ENCODE measurements around the gene GPR107. TPM values are rescaled to one million over a fixed set of nuclear protein-coding genes. Genes with fewer than 3 reads are reported as not detected.

The GPR107 gene
- total and polyA plus RNA-seq, 12 donors: 8.9 to 45.9 (median 30.8) TPM

DNA sequence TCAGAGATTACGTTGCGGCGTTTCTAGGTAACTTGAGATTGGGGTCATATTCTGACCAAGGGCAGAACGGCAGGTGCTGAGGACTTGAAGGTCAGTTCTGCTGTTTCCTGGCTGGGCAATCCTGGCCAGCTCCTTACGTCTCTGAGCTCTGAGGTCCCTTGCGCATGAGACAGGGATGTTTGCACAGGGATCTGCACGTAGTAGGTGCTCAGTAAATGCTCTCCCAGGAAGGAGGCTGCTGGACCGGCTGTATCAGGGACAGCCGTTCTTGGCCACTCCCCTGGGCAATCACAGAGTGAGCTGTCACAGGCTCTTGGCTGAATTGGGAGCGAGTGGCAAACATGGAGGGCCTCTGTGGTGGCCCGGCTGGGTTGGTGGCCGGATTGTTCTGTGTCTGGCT lies 126.8 kb downstream of the GPR107 start:
- Histone ChIP-seq H3K27me3 (no peaks in the 10 kb centered on the region), H3K4me1 (replicated peaks in 1 of 2) (peaks cover 10 to 30% of the 10 kb centered on the region in 2 donors), H3K9me3 (replicated peaks in 1 of 3) (no peaks in the 10 kb centered on the region), H3K4me3 (no peak overlapping the region), H3K27ac (peak overlapping the region in 1 of 5 donors; percentile 25), H3K36me3 (replicated peaks in 1 of 2) (no peaks in the 10 kb centered on the region)
- DNase-seq: peak in 2 of 7 donors; percentile 17 to 24
- intact Hi-C loops (cut with DNase I): loop anchor here in 1 of 2 donors (10.0 kb wide), 2 partner anchors 54 to 66 kb away; no protein-coding TSS in a partner anchor
- TF ChIP-seq, protein P1, sequence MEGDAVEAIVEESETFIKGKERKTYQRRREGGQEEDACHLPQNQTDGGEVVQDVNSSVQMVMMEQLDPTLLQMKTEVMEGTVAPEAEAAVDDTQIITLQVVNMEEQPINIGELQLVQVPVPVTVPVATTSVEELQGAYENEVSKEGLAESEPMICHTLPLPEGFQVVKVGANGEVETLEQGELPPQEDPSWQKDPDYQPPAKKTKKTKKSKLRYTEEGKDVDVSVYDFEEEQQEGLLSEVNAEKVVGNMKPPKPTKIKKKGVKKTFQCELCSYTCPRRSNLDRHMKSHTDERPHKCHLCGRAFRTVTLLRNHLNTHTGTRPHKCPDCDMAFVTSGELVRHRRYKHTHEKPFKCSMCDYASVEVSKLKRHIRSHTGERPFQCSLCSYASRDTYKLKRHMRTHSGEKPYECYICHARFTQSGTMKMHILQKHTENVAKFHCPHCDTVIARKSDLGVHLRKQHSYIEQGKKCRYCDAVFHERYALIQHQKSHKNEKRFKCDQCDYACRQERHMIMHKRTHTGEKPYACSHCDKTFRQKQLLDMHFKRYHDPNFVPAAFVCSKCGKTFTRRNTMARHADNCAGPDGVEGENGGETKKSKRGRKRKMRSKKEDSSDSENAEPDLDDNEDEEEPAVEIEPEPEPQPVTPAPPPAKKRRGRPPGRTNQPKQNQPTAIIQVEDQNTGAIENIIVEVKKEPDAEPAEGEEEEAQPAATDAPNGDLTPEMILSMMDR (IDR thresholded peaks at IDR 0.05): no peak
- TF ChIP-seq POLR2A (IDR thresholded peaks at IDR 0.05): no peak
- WGBS, 4 donors: 52 to 61% (median 53%) methylated on average over 7 to 12 of the region's 12 CpGs

DNA sequence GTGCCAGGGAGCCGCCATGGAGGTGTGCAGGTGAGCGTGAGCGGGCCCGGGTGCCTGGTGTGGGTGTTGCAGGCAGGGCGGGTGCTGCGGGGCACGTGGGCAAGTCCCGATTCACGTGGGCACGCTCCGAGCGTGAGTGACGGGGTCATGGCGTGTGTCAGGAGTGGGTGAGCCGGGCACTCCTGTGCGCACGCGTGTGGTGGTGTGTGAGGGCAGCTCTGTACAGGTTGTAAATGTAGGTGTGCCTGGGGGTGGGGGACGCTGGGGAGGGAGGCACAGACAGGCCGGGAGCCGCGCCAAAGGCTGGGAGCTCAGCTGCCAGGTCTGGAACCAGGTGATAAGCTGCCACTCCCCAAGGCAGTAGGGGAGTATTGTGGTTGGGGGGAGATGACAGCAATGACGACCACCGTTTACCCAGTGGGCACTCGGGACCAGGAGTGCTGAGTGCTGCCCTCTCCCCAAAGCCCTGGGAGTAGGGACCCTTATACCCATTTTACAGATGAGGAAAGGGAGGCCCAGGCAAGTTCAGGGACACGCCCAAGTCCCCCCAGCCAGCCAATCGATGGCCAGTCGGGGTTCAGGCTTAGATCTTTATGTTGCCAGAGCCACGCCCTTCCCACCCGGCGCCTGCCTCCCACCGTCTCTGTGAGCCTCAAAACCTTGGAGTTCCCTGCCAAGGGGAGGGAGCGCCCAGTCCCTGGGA lies 128.1 kb downstream of the GPR107 start:
- Histone ChIP-seq H3K4me1 (replicated peaks in 1 of 2) (peaks cover 21 to 43% of the 10 kb centered on the region in 2 donors), H3K27me3 (no peaks in the 10 kb centered on the region), H3K27ac (peak overlapping the region in 1 of 5 donors; percentile 71), H3K4me3 (no peak overlapping the region), H3K36me3 (replicated peaks in 1 of 2) (no peaks in the 10 kb centered on the region), H3K9me3 (replicated peaks in 1 of 3) (no peaks in the 10 kb centered on the region)
- WGBS, 4 donors: 91 to 93% (median 93%) methylated on average over 24 to 33 of the region's 33 CpGs
- TF ChIP-seq, protein P1 (IDR thresholded peaks at IDR 0.05): no peak
- TF ChIP-seq POLR2A (IDR thresholded peaks at IDR 0.05): no peak
- intact Hi-C loops (cut with DNase I): loop anchor here in 1 of 2 donors (10.0 kb wide), 2 partner anchors 53 to 67 kb away; no protein-coding TSS in a partner anchor
- no peak for DNase-seq

DNA sequence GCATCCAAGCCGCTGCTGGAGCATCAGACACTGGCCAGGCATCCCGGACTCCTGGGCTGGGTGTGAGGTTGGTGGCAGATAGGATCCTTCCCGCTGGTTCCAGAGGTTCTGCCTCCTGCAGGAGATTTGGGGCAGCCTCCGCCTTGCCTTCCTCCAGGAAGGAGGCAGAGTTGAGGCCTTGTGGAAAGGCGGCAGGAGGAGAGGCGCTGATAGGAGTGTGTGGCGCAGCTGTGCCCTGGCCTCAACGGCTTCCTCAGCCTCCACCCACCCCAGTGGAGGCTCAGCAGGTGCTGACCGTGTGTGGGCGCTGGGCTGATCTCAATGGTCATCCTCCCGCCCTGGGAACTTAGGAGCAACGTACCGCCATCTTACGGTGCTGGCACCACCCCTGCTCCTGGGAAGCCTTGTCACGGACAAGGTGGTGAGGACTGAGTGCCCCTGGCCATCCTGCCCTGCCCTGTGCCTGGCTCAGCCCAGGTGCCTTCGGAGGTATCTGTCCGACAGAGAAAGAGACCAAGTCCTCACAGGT lies 128.7 kb downstream of the GPR107 start:
- TF ChIP-seq POLR2A (IDR thresholded peaks at IDR 0.05): no peak
- TF ChIP-seq, protein P1 (IDR thresholded peaks at IDR 0.05): no peak
- Histone ChIP-seq H3K9me3 (replicated peaks in 1 of 3) (no peaks in the 10 kb centered on the region), H3K36me3 (replicated peaks in 1 of 2) (no peaks in the 10 kb centered on the region), H3K4me3 (no peak overlapping the region), H3K27me3 (no peaks in the 10 kb centered on the region), H3K27ac (peak overlapping the region in 4 of 5 donors; percentile 33 to 84 (median 62)), H3K4me1 (replicated peaks in 1 of 2) (peaks cover 27 to 47% of the 10 kb centered on the region in 2 donors)
- peak in 1 of 7 donors; percentile 12 for DNase-seq
- WGBS, 4 donors: 82 to 94% (median 92%) methylated on average over 4 to 17 of the region's 17 CpGs
- intact Hi-C loops (cut with DNase I): loop anchor here in 1 of 2 donors (10.0 kb wide), 2 partner anchors 52 to 68 kb away; no protein-coding TSS in a partner anchor

DNA sequence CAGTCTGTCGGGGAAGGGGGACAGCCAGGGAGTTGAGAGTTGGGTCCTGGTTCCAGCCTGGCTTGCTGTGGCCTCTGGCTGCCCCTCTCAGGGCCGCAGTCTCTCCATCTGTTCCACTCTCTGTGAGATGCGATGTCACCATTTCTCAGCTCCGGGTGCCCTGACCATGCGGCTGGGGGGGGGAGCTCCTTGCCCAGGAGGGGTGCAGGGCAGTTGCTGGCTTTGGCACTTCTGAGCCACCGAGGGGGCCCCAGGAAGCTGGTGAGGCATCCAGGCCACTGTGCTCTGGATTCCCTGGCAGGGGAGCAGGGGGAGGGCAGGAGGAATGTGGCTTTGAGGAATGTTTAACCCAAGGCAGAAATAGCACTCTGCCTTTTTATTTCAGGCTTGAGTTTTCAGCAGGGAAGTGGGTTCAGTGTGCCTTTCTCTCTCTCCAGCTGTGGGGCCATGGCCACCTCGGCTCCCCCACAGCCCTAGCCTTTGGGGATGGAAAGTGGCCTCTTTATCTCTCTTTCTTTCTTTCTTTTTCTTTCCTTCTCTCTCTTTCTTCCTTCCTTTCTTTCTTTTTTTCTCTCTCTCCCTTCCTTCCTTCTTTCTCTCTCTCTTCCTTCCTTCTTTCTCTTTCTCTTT lies 129.5 kb downstream of the GPR107 start:
- H3K27ac ChIP-seq: peak overlapping the region in 4 of 5 donors; percentile 33 to 84 (median 62)
- DNase-seq: peak in 5 of 7 donors; percentile 61 to 83 (median 73)
- no peaks in the 10 kb centered on the region for H3K9me3 ChIP-seq (replicated peaks in 1 of 3)
- TF ChIP-seq, protein P1 (IDR thresholded peaks at IDR 0.05): no peak
- no peak for TF ChIP-seq POLR2A (IDR thresholded peaks at IDR 0.05)
- intact Hi-C loops (cut with DNase I): loop anchor here in 1 of 2 donors (10.0 kb wide), 2 partner anchors 52 to 68 kb away; no protein-coding TSS in a partner anchor
- peaks cover 34 to 46% of the 10 kb centered on the region in 2 donors for H3K4me1 ChIP-seq (replicated peaks in 1 of 2)
- H3K4me3 ChIP-seq: no peak overlapping the region
- 2 to 19% (median 18%) methylated on average over 2 to 7 of the region's 7 CpGs for WGBS, 4 donors
- no peaks in the 10 kb centered on the region for H3K27me3 ChIP-seq
- H3K36me3 ChIP-seq (replicated peaks in 1 of 2): no peaks in the 10 kb centered on the region
